Measurements from ENCODE around the gene RASA3. TPM values are rescaled to one million over a fixed set of nuclear protein-coding genes. Genes with fewer than 3 reads are reported as not detected.
"Not testable (repeated sequence)": the region's sequence is repeated elsewhere in the genome, so short reads cannot be mapped to it uniquely, and the experiment has no call there.

RASA3 gene
- total RNA-seq, 2 experiments from 2014 or later = 28.9 to 32.3 TPM

DNA sequence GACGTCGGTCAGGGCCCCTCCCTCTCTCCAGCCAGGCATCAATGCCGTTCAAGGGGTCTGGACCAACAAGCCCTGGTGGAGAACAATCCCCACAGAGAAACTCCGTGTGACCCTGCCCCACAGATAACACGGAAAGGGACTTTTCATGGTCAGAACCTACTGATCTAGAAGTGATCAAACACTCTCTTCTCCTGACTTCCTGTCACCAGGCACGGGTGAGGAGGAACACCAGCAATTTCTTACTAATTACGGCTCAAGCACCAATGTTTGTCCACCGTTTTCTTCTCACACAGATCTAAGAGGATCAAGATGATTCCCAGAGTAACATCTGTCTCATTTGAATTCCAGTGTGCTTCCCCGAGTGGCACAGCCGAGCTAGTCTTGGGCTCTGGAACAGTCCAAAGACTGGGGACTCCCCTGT is 11.8 kb downstream of the RASA3 start:
- POLR2A ChIA-PET = interaction anchor here (1.0 to 12.3 kb wide), 3 partner anchors 9 to 304 kb away, joined by 3 to 99 read pairs (median 3); no protein-coding TSS in a partner anchor
- no peak for ATAC-seq

DNA sequence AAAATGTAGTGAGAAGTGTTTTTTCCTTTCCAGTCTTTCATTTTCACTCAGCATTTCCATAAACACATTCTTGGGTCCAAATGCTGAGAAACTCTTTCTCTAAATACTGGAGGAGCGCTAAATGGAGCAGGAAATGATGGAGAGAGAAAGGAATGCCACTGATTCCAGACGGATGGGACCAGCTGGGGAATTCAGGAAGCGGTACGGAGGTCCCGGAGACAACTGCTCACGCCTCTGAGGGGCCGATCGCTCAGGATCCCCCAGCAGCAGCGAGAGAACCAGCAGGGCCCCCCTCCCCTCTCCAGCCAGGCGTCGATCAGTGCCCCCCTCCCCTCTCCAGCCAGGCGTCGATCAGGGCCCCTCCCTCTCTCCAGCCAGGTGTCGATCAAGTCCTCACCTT is 13.2 kb downstream of the RASA3 start:
- ChIA-PET POLR2A (interaction anchor here (1.0 to 2.0 kb wide), 4 partner anchors 8 to 87 kb away, joined by 3 to 10 read pairs (median 3); no protein-coding TSS in a partner anchor), CTCF (no interaction called here)
- TF ChIP-seq, protein P1, sequence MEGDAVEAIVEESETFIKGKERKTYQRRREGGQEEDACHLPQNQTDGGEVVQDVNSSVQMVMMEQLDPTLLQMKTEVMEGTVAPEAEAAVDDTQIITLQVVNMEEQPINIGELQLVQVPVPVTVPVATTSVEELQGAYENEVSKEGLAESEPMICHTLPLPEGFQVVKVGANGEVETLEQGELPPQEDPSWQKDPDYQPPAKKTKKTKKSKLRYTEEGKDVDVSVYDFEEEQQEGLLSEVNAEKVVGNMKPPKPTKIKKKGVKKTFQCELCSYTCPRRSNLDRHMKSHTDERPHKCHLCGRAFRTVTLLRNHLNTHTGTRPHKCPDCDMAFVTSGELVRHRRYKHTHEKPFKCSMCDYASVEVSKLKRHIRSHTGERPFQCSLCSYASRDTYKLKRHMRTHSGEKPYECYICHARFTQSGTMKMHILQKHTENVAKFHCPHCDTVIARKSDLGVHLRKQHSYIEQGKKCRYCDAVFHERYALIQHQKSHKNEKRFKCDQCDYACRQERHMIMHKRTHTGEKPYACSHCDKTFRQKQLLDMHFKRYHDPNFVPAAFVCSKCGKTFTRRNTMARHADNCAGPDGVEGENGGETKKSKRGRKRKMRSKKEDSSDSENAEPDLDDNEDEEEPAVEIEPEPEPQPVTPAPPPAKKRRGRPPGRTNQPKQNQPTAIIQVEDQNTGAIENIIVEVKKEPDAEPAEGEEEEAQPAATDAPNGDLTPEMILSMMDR (IDR thresholded peaks at IDR 0.05) = no peak
- Mint-ChIP-seq H3K4me1 (ENCODE audit: low read depth) (peaks cover 74% of the 10 kb centered on the region), H3K9me3 (no peaks in the 10 kb centered on the region), H3K36me3 (ENCODE audit: low read depth) (peaks cover 19% of the 10 kb centered on the region), H3K27ac (peak overlapping the region; percentile 81), H3K27me3 (no peaks in the 10 kb centered on the region), H3K4me3 (peak overlapping the region; percentile 38)
- ATAC-seq (no peak), DNase-seq (peak; percentile 11)
- intact Hi-C loops (cut with micrococcal nuclease) = no loop called here

More for the DNA sequence above, 11.8 kb downstream of the RASA3 start:
- no peaks in the 10 kb centered on the region for H3K27me3 Mint-ChIP-seq
- H3K27ac Mint-ChIP-seq = peak overlapping the region; percentile 96
- peaks cover 5% of the 10 kb centered on the region for H3K9me3 Mint-ChIP-seq
- DNase-seq = peak; percentile 14
- intact Hi-C loops (cut with micrococcal nuclease) = no loop called here
- peaks cover 76% of the 10 kb centered on the region for H3K4me1 Mint-ChIP-seq (ENCODE audit: low read depth)
- peak overlapping the region; percentile 49 for H3K4me3 Mint-ChIP-seq
- CTCF ChIA-PET = interaction anchor here (2.1 kb wide), 1 partner anchor 10 kb away, joined by 8 read pairs; no protein-coding TSS in a partner anchor
- TF ChIP-seq, protein P1 (IDR thresholded peaks at IDR 0.05) = no peak
- peaks cover 16% of the 10 kb centered on the region for H3K36me3 Mint-ChIP-seq (ENCODE audit: low read depth)

DNA sequence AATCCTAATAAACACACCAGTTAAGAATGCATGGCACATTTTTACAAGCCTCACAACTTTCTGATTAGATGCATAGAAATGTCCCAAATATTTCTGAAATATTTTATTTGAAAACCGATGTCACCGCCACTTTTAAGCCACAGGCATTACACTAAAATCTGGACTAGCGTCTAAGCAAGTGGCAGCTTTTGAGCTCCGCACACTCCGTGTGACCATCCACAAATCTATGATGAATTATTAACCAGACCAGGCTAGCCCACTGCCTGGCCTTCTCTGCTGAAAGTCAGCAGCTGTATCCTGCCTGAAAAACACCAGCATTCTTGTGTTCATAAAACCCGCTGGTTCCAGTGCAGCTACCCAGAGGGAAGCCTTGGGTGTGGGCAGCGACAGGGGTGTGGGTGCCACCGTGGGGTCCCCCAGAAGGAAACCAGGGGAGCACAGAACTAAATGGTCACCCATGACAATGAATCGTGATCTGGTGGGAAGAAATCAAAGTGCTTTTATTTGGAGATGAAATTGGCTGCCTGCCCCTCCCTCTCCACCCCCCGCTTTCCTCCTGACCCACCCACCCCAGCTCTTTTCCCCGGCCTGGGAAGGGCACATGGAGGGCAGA is 13.8 kb downstream of the RASA3 start:
- Mint-ChIP-seq H3K27ac (peak overlapping the region; percentile 81), H3K27me3 (no peaks in the 10 kb centered on the region), H3K36me3 (ENCODE audit: low read depth) (peaks cover 21% of the 10 kb centered on the region), H3K4me3 (peak overlapping the region; percentile 38), H3K9me3 (no peaks in the 10 kb centered on the region), H3K4me1 (ENCODE audit: low read depth) (peaks cover 72% of the 10 kb centered on the region)
- TF ChIP-seq, protein P1 (IDR thresholded peaks at IDR 0.05) = no peak
- peak; percentile 7 for DNase-seq
- CTCF ChIA-PET = interaction anchor here (1.0 to 1.3 kb wide), 2 partner anchors 57 to 110 kb away, joined by 3 to 4 read pairs; no protein-coding TSS in a partner anchor
- intact Hi-C loops (cut with micrococcal nuclease) = no loop called here
- ATAC-seq = no peak
- POLR2A ChIA-PET = interaction anchor here (0.5 to 2.0 kb wide), 7 partner anchors 9 to 166 kb away, joined by 3 to 10 read pairs (median 3); no protein-coding TSS in a partner anchor

DNA sequence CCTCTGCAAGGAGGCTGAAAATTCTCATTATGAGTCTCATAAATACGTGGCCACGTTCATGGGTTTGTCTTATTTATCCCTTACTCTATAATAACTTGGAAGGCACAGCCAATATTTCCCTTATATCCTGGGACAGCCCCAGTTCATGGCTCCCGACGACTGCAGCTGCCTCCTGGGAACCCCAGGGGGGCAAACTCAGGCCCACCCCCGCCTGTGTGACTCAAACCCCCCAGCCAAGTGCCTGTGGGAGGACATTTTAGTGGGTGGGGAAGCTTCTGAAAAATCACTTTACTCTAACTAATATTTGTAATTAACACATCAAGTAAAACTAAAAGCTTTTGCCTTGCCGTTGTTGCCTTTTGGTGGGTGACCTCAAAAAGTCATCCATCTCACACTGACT is 14.3 kb downstream of the RASA3 start:
- H3K27ac Mint-ChIP-seq = peak overlapping the region; percentile 81
- ChIA-PET POLR2A (interaction anchor here (1.0 to 2.0 kb wide), 4 partner anchors 9 to 88 kb away, joined by 3 to 10 read pairs (median 4); no protein-coding TSS in a partner anchor), CTCF (interaction anchor here (1.0 to 1.3 kb wide), 2 partner anchors 57 to 111 kb away, joined by 3 to 4 read pairs; no protein-coding TSS in a partner anchor)
- peaks cover 25% of the 10 kb centered on the region for H3K36me3 Mint-ChIP-seq (ENCODE audit: low read depth)
- TF ChIP-seq, protein P1 (IDR thresholded peaks at IDR 0.05) = no peak
- peaks cover 70% of the 10 kb centered on the region for H3K4me1 Mint-ChIP-seq (ENCODE audit: low read depth)
- no peak overlapping the region for H3K4me3 Mint-ChIP-seq
- H3K9me3 Mint-ChIP-seq = no peaks in the 10 kb centered on the region
- ATAC-seq (no peak), DNase-seq (peak; percentile 19)
- intact Hi-C loops (cut with micrococcal nuclease) = no loop called here
- no peaks in the 10 kb centered on the region for H3K27me3 Mint-ChIP-seq

DNA sequence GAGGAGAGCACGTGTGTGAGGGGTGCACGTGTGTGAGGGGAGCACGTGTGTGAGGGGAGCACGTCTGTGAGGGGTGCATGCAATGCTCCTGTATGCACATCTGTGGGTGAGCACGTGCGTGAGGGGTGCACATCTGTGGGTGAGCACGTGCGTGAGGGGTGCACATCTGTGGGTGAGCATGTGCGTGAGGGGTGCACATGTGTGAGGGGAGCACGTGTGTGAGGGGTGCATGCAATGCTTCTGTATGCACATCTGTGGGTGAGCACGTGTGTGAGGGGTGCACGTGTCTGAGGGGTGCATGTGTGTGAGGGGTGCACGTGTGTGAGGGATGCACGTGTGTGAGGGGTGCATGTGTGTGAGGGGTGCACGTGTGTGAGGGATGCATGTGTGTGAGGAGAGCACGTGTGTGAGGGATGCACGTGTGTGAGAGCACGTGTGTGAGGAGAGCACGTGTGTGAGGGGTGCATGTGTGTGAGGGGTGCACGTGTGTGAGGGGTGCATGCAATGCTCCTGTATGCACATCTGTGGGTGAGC is 15.0 kb downstream of the RASA3 start:
- peak; percentile 2 for DNase-seq
- intact Hi-C loops (cut with micrococcal nuclease); H3K27me3 Mint-ChIP-seq; H3K27ac Mint-ChIP-seq; H3K4me3 Mint-ChIP-seq; ATAC-seq; H3K9me3 Mint-ChIP-seq: not testable (repeated sequence)
- peaks cover 72% of the 10 kb centered on the region for H3K4me1 Mint-ChIP-seq (ENCODE audit: low read depth)
- CTCF ChIA-PET = interaction anchor here (1.0 to 1.3 kb wide), 2 partner anchors 58 to 111 kb away, joined by 3 to 4 read pairs; no protein-coding TSS in a partner anchor
- H3K36me3 Mint-ChIP-seq (ENCODE audit: low read depth) = peaks cover 26% of the 10 kb centered on the region
- POLR2A ChIA-PET = interaction anchor here (1.0 to 2.0 kb wide), 2 partner anchors 11 to 13 kb away, joined by 4 to 10 read pairs; no protein-coding TSS in a partner anchor

Data from activated CD8-positive, alpha-beta T cell treated with anti-CD3 and anti-CD28 coated beads for 36 hours (primary cell).